MM.1S (cell line): ENCODE results near the gene PRSS8.

Experiments used
- EZH2phosphoT487 ChIP-seq: fragments of 300-600 bp; sonication (generic); IDR thresholded peaks from 2 replicates; pipeline ENCODE4 v1.6.1; 2018; ENCODE audit warnings: antibody characterized with exemption, low read length
- TF ChIP-seq, protein P1 (sequence below): fragments of 300-600 bp; sonication (generic); IDR thresholded peaks from 2 replicates; pipeline ENCODE4 v1.5.1; 2016; ENCODE audit warnings: antibody characterized with exemption, low read length, mixed read lengths

DNA sequence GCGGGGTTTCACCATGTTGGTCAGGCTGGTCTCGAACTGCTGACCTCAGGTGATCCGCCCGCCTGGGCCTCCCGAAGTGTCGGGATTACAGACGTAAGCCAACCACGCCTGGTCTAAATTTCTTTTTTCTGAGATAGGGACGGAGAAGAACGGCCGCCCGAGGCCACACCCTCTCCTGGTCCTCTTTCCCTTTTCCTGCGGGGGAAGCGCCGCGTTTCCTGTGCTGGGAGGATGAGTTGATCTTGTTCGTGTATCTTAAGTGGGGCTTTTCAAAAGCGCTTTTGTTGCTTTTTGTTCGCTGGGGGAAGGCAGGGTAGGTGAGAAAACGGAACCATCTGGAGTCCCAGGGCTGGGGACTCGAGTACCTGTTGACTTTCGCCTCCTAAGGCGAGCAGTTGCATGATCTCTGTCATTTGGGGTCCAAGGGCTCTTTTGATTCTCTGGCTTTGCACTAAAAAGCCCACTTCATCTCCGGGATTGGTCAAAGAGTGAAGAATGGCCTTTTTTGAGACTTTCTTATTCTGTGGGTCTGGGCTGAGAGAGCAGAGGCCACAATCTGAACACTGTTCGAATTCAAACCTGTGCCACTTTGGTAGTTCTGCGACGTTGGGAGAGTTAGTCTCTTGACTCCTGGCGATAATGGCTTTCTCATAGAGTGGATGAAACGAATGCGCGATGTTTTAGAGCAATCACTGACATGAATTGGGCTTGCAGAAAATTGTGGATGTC is 45.7 kb upstream of the PRSS8 start:
- TF ChIP-seq, protein P1, sequence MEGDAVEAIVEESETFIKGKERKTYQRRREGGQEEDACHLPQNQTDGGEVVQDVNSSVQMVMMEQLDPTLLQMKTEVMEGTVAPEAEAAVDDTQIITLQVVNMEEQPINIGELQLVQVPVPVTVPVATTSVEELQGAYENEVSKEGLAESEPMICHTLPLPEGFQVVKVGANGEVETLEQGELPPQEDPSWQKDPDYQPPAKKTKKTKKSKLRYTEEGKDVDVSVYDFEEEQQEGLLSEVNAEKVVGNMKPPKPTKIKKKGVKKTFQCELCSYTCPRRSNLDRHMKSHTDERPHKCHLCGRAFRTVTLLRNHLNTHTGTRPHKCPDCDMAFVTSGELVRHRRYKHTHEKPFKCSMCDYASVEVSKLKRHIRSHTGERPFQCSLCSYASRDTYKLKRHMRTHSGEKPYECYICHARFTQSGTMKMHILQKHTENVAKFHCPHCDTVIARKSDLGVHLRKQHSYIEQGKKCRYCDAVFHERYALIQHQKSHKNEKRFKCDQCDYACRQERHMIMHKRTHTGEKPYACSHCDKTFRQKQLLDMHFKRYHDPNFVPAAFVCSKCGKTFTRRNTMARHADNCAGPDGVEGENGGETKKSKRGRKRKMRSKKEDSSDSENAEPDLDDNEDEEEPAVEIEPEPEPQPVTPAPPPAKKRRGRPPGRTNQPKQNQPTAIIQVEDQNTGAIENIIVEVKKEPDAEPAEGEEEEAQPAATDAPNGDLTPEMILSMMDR: no peak
- TF ChIP-seq EZH2phosphoT487: no peak
